ENCODE data around the gene DCAF8.

Gene DCAF8

GRCh38 chr1:160171354-160171753 lies 91.0 kb downstream of the DCAF8 start:
- no peak for DNase-seq (ENCODE audit: low read depth, low spot score)

- peak; percentile 79 for DNase-seq (ENCODE audit: low read depth, low spot score)
These were observed 92.6 kb downstream of the DCAF8 start for GRCh38 chr1:160169553-160170399.

GRCh38 chr1:160168609-160169369 lies 93.6 kb downstream of the DCAF8 start:
- peak; percentile 26 for DNase-seq (ENCODE audit: low read depth, low spot score)

GRCh38 chr1:160168016-160168415 lies 94.3 kb downstream of the DCAF8 start:
- no peak for DNase-seq (ENCODE audit: low read depth, low spot score)

GRCh38 chr1:160167580-160167979 lies 94.8 kb downstream of the DCAF8 start:
- no peak for DNase-seq (ENCODE audit: low read depth, low spot score)

- no peak for DNase-seq (ENCODE audit: low read depth, low spot score)
These were observed 95.3 kb downstream of the DCAF8 start for GRCh38 chr1:160167056-160167455.

- no peak for DNase-seq (ENCODE audit: low read depth, low spot score)
These were observed 96.0 kb downstream of the DCAF8 start for GRCh38 chr1:160166166-160166868.

Measured in smooth muscle cell of the brain vasculature (primary cell).